PC-9 (cell line): ENCODE data around the gene CNTNAP5.

Experiments
- EZH2 ChIP-seq: fragments of 200-600 bp; sonication (generic); IDR thresholded peaks from 2 replicates; pipeline ENCODE4 v1.8.0; 2017; ENCODE audit warnings: antibody characterized with exemption, low read depth
- TF ChIP-seq, protein P1 (sequence below): fragments of 200-600 bp; sonication (generic); conservative IDR thresholded peaks from 2 replicates; pipeline ENCODE4 v1.6.1; 2017; ENCODE audit warnings: mixed run types, antibody characterized with exemption, mild to moderate bottlenecking, moderate library complexity

DNA sequence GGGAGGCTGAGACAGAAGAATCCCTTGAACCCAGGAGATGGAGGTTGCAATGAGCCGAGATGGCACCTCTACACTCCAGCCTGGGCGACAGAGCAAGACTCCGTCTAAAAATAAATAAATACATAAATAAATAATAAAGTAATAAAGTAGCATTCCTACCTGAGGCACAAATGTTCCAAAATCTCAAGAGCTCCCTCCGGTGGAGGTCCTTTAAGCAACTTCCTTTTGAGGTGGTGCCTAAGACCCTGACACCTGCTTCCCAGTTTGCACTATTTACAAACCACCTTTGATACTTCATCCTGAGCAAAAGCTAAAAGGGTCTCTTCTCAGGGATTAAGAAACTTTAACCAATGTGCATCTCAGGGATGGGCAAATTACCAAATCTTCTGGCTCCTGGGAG is 505.1 kb downstream of the CNTNAP5 start:
- TF ChIP-seq, protein P1, sequence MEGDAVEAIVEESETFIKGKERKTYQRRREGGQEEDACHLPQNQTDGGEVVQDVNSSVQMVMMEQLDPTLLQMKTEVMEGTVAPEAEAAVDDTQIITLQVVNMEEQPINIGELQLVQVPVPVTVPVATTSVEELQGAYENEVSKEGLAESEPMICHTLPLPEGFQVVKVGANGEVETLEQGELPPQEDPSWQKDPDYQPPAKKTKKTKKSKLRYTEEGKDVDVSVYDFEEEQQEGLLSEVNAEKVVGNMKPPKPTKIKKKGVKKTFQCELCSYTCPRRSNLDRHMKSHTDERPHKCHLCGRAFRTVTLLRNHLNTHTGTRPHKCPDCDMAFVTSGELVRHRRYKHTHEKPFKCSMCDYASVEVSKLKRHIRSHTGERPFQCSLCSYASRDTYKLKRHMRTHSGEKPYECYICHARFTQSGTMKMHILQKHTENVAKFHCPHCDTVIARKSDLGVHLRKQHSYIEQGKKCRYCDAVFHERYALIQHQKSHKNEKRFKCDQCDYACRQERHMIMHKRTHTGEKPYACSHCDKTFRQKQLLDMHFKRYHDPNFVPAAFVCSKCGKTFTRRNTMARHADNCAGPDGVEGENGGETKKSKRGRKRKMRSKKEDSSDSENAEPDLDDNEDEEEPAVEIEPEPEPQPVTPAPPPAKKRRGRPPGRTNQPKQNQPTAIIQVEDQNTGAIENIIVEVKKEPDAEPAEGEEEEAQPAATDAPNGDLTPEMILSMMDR: no peak
- TF ChIP-seq EZH2: no peak
